HFFc6 (cell line): ENCODE data around the gene ASB1. TPM values are rescaled to one million over a fixed set of nuclear protein-coding genes. Genes with fewer than 3 reads are reported as not detected.

Source experiments
- DNase-seq: peaks from one replicate; pipeline ENCODE4 v3.0.0-alpha.2; 2018
- H3K27ac Mint-ChIP-seq: 2 replicates; pipeline ENCODE4 v1.8.0; 2020; ENCODE audit warnings: mild to moderate bottlenecking, mixed read lengths
- H3K27me3 Mint-ChIP-seq: 2 replicates; pipeline ENCODE4 v1.8.0; 2021; ENCODE audit warnings: mild to moderate bottlenecking, moderate library complexity, mixed read lengths; ENCODE audit not compliant: insufficient read depth
- H3K36me3 Mint-ChIP-seq: 2 replicates; pipeline ENCODE4 v1.8.0; 2021; ENCODE audit warnings: low read depth, mixed read lengths
- H3K4me1 Mint-ChIP-seq: 2 replicates; pipeline ENCODE4 v1.8.0; 2020; ENCODE audit warnings: low read depth, mixed read lengths
- H3K4me3 Mint-ChIP-seq: 2 replicates; pipeline ENCODE4 v1.8.0; 2020; ENCODE audit warnings: mild to moderate bottlenecking, moderate library complexity, mixed read lengths
- H3K9me3 Mint-ChIP-seq: 2 replicates; pipeline ENCODE4 v1.8.0; 2020; ENCODE audit warnings: mild to moderate bottlenecking, mixed read lengths
- total RNA-seq, 6 experiments: library from RNA; stranded (reverse); fragmentation: NEBNext Ultra II Directional; extraction: Animal tissue kit (Norgen Biotek cat#: 25700); gene quantifications; 2 replicates in 1 of 6; 3 replicates in 5 of 6; pipeline ENCODE4 v1.2.3, GENCODE V29; 2021
- TF ChIP-seq, protein P1 (sequence below): fragments of 200-600 bp; sonication (generic); IDR thresholded peaks from 2 replicates; pipeline ENCODE4 v1.5.0; 2021; ENCODE audit warnings: antibody characterized with exemption, mild to moderate bottlenecking

Gene ASB1
- total RNA-seq, 6 experiments from 2014 or later = 56.0 to 77.5 (median 74.4) TPM

GRCh38 chr2:238476258-238476657 is 49.5 kb downstream of the ASB1 start:
- TF ChIP-seq, protein P1, sequence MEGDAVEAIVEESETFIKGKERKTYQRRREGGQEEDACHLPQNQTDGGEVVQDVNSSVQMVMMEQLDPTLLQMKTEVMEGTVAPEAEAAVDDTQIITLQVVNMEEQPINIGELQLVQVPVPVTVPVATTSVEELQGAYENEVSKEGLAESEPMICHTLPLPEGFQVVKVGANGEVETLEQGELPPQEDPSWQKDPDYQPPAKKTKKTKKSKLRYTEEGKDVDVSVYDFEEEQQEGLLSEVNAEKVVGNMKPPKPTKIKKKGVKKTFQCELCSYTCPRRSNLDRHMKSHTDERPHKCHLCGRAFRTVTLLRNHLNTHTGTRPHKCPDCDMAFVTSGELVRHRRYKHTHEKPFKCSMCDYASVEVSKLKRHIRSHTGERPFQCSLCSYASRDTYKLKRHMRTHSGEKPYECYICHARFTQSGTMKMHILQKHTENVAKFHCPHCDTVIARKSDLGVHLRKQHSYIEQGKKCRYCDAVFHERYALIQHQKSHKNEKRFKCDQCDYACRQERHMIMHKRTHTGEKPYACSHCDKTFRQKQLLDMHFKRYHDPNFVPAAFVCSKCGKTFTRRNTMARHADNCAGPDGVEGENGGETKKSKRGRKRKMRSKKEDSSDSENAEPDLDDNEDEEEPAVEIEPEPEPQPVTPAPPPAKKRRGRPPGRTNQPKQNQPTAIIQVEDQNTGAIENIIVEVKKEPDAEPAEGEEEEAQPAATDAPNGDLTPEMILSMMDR = no peak
- H3K27me3 Mint-ChIP-seq = peaks cover 3% of the 10 kb centered on the region
- no peak overlapping the region for H3K4me3 Mint-ChIP-seq
- no peaks in the 10 kb centered on the region for H3K4me1 Mint-ChIP-seq
- peaks cover 52% of the 10 kb centered on the region for H3K9me3 Mint-ChIP-seq
- no peak for DNase-seq
- no peak overlapping the region for H3K27ac Mint-ChIP-seq
- peaks cover 57% of the 10 kb centered on the region for H3K36me3 Mint-ChIP-seq

DNA sequence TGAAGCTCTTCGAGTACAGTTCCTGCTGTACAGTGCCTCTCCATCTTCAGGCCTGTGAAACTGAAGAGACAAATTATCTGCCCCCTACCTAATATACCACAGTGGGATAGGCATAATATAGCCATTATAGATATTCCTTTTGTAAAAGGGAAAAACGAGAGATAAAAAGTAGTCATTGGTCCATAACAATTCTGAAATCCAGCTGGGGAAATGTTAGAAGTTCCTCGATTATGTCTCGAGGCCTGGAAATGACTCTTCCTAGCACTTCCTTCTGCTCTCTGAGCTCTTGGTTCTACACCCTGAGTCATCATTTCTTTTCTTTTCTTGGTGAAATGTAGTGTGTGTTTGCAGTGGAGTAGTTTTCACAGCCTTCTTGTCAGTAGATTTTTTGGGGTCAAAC is 51.5 kb downstream of the ASB1 start:
- Mint-ChIP-seq H3K27me3 (peaks cover 3% of the 10 kb centered on the region), H3K4me1 (no peaks in the 10 kb centered on the region; the same call in 1 of the 2 replicates), H3K9me3 (peaks cover 43% of the 10 kb centered on the region), H3K36me3 (peaks cover 45% of the 10 kb centered on the region), H3K4me3 (no peak overlapping the region), H3K27ac (no peak overlapping the region)
- no peak for DNase-seq
- TF ChIP-seq, protein P1 = no peak

- Mint-ChIP-seq H3K4me3 (no peak overlapping the region), H3K27me3 (peaks cover 3% of the 10 kb centered on the region), H3K9me3 (peaks cover 34% of the 10 kb centered on the region), H3K27ac (no peak overlapping the region), H3K36me3 (peaks cover 32% of the 10 kb centered on the region), H3K4me1 (no peaks in the 10 kb centered on the region; the same call in 1 of the 2 replicates)
- TF ChIP-seq, protein P1 = no peak
- DNase-seq = no peak
Measured at GRCh38 chr2:238479847-238480246, 53.1 kb downstream of the ASB1 start.

DNA sequence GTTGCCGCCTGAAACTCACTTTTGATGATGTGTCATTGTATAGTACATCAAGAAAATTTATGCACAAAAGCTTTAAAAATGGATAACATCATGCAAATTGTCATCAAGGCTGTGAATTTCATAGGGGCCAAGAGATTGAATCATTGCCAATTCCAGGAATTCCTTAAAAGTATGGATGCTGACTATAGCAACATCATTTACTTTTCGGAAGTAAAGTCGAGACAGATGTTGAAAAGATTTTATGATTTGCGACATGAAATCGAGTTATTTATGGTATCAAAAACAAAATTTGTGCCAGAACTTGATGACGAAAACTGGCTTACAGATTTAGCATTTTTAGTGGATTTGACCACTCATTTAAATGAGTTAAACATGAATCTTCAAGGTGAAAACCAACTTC is 56.3 kb downstream of the ASB1 start:
- no peak overlapping the region for H3K27ac Mint-ChIP-seq
- peaks cover 27% of the 10 kb centered on the region for H3K9me3 Mint-ChIP-seq
- DNase-seq = no peak
- no peaks in the 10 kb centered on the region; the same call in none of the 2 replicates for H3K27me3 Mint-ChIP-seq
- H3K4me1 Mint-ChIP-seq = no peaks in the 10 kb centered on the region; the same call in 1 of the 2 replicates
- TF ChIP-seq, protein P1 = no peak
- no peak overlapping the region for H3K4me3 Mint-ChIP-seq
- peaks cover 19% of the 10 kb centered on the region for H3K36me3 Mint-ChIP-seq

GRCh38 chr2:238483656-238484055 is 56.9 kb downstream of the ASB1 start:
- Mint-ChIP-seq H3K9me3 (peaks cover 21% of the 10 kb centered on the region), H3K36me3 (peaks cover 13% of the 10 kb centered on the region)
- DNase-seq = no peak

More at GRCh38 chr2:238483656-238484055, 56.9 kb downstream of the ASB1 start:
- Mint-ChIP-seq H3K27ac (no peak overlapping the region), H3K4me3 (no peak overlapping the region), H3K4me1 (no peaks in the 10 kb centered on the region; the same call in 1 of the 2 replicates), H3K27me3 (no peaks in the 10 kb centered on the region; the same call in none of the 2 replicates)
- TF ChIP-seq, protein P1 = no peak
